ENCODE measurements around the gene NUDT3. TPM values are rescaled to one million over a fixed set of nuclear protein-coding genes. Genes with fewer than 3 reads are reported as not detected.
A peak's percentile ranks its signal among the peaks of the same experiment; 100 is the strongest.

Gene NUDT3
- total and polyA plus RNA-seq, 9 of the 15 experiments (the other 6 are each of a cell fraction or from before 2014, with no cell fraction given) = 5.4 to 81.2 (median 56.4) TPM

- TF ChIP-seq, protein P1, sequence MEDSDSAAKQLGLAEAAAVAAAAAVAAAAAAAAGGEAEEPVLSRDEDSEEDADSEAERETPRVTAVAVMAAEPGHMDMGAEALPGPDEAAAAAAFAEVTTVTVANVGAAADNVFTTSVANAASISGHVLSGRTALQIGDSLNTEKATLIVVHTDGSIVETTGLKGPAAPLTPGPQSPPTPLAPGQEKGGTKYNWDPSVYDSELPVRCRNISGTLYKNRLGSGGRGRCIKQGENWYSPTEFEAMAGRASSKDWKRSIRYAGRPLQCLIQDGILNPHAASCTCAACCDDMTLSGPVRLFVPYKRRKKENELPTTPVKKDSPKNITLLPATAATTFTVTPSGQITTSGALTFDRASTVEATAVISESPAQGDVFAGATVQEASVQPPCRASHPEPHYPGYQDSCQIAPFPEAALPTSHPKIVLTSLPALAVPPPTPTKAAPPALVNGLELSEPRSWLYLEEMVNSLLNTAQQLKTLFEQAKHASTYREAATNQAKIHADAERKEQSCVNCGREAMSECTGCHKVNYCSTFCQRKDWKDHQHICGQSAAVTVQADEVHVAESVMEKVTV (CRISPR knock-in tag; IDR thresholded peaks at IDR 0.05) = 0 out of 2 replicates have a peak, but pooled peaks have one; percentile 19
- TF ChIP-seq MEF2D (tag; conservative IDR thresholded peaks at IDR 0.05; ENCODE audit: low read depth) = no peak
- 0 out of 2 replicates have a peak, but pooled peaks have one; percentile 12 for TF ChIP-seq KLF13 (tag; IDR thresholded peaks at IDR 0.05; ENCODE audit: borderline replicate concordance, low read depth)
- TF ChIP-seq GABPB2 (CRISPR knock-in tag; conservative IDR thresholded peaks at IDR 0.05) = no peak
- TF ChIP-seq GTF2E2 (tag; IDR thresholded peaks at IDR 0.05) = no peak
- TF ChIP-seq TAL1 (IDR thresholded peaks at IDR 0.05) = peak; percentile 75; the same call in 1 of the 2 replicates
- no peak for TF ChIP-seq MCM7 (IDR thresholded peaks at IDR 0.05)
- TF ChIP-seq BACH1 (tag; IDR thresholded peaks at IDR 0.05) = no peak
- no peak for TF ChIP-seq E2F5 (CRISPR knock-in tag; IDR thresholded peaks at IDR 0.05)
- TF ChIP-seq KLF6 (CRISPR knock-in tag; IDR thresholded peaks at IDR 0.05; ENCODE audit: borderline replicate concordance) = no peak
- TF ChIP-seq, protein P2, sequence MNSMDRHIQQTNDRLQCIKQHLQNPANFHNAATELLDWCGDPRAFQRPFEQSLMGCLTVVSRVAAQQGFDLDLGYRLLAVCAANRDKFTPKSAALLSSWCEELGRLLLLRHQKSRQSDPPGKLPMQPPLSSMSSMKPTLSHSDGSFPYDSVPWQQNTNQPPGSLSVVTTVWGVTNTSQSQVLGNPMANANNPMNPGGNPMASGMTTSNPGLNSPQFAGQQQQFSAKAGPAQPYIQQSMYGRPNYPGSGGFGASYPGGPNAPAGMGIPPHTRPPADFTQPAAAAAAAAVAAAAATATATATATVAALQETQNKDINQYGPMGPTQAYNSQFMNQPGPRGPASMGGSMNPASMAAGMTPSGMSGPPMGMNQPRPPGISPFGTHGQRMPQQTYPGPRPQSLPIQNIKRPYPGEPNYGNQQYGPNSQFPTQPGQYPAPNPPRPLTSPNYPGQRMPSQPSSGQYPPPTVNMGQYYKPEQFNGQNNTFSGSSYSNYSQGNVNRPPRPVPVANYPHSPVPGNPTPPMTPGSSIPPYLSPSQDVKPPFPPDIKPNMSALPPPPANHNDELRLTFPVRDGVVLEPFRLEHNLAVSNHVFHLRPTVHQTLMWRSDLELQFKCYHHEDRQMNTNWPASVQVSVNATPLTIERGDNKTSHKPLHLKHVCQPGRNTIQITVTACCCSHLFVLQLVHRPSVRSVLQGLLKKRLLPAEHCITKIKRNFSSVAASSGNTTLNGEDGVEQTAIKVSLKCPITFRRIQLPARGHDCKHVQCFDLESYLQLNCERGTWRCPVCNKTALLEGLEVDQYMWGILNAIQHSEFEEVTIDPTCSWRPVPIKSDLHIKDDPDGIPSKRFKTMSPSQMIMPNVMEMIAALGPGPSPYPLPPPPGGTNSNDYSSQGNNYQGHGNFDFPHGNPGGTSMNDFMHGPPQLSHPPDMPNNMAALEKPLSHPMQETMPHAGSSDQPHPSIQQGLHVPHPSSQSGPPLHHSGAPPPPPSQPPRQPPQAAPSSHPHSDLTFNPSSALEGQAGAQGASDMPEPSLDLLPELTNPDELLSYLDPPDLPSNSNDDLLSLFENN (IDR thresholded peaks at IDR 0.05; ENCODE audit: low read depth in 2 of 2, low read length in 2 of 2) = no peak
- no peak for TF ChIP-seq ESRRA (IDR thresholded peaks at IDR 0.05; ENCODE audit: borderline replicate concordance, low read depth)
- no peak for TF ChIP-seq NR4A1 (CRISPR knock-in tag; IDR thresholded peaks at IDR 0.05)
- no peak for TF ChIP-seq NR4A1 (tag; IDR thresholded peaks at IDR 0.05)
- no peak for TF ChIP-seq RNF2 (IDR thresholded peaks at IDR 0.05)
- TF ChIP-seq, protein P3, sequence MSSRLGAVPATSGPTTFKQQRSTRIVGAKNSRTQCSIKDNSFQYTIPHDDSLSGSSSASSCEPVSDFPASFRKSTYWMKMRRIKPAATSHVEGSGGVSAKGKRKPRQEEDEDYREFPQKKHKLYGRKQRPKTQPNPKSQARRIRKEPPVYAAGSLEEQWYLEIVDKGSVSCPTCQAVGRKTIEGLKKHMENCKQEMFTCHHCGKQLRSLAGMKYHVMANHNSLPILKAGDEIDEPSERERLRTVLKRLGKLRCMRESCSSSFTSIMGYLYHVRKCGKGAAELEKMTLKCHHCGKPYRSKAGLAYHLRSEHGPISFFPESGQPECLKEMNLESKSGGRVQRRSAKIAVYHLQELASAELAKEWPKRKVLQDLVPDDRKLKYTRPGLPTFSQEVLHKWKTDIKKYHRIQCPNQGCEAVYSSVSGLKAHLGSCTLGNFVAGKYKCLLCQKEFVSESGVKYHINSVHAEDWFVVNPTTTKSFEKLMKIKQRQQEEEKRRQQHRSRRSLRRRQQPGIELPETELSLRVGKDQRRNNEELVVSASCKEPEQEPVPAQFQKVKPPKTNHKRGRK (tag; IDR thresholded peaks at IDR 0.05) = no peak
- TF ChIP-seq SRSF9 (IDR thresholded peaks at IDR 0.05; ENCODE audit: borderline replicate concordance, low read depth, low read length) = no peak
Observed at GRCh38 chr6:34318499-34319470, 73.7 kb downstream of the NUDT3 start (continued).
